Caco-2 (cell line): ENCODE data around the gene ATP5PD. TPM values are rescaled to one million over a fixed set of nuclear protein-coding genes. Genes with fewer than 3 reads are reported as not detected.

Source experiments
- BruUV-seq: library from RNA; stranded (reverse); fragments of 400-500 nt; replicated peaks from 2 replicates; lab custom pipeline; 2021; lab: Mats Ljungman, UMichigan
- CTCF ChIA-PET: fragments of 300-600 bp; sonication (Branson Sonifier 250); formaldehyde crosslinking; loops from one replicate; lab custom pipeline; 2022; ENCODE audit warnings: antibody characterized with exemption; lab: Charles Lee
- POLR2A ChIA-PET: fragments of 300-600 bp; sonication (Branson Sonifier 250); formaldehyde crosslinking; loops from one replicate; lab custom pipeline; 2022; ENCODE audit warnings: antibody characterized with exemption; lab: Charles Lee
- DNase-seq, 2 experiments: peaks; one replicate each; pipeline versions ENCODE4 v3.0.0 to v3.0.0-alpha.2; 2020 to 2022
- H3K27me3 ChIP-seq: replicated peaks from 2 replicates; pipeline ENCODE4 v1.6.0; 2011; ENCODE audit warnings: low read length; ENCODE audit not compliant: control insufficient read depth, insufficient read depth
- H3K36me3 ChIP-seq: 2 replicates; pipeline ENCODE4 v1.5.1; 2011; ENCODE audit warnings: low read length; ENCODE audit not compliant: control insufficient read depth, insufficient read depth
- H3K4me1 ChIP-seq: fragments of 250-450 bp; sonication (Bioruptor Pico); 2 replicates; pipeline ENCODE4 v1.5.1; 2020; ENCODE audit warnings: mild to moderate bottlenecking
- H3K4me3 ChIP-seq: 2 replicates; pipeline ENCODE4 v1.5.1; 2011; ENCODE audit warnings: low read depth, mild to moderate bottlenecking, control low read depth, low read length
- H3K9me3 ChIP-seq: fragments of 250-450 bp; sonication (Bioruptor Pico); 2 replicates; pipeline ENCODE4 v1.5.1; 2020; ENCODE audit warnings: mild to moderate bottlenecking, moderate library complexity
- H3K27ac Mint-ChIP-seq: one replicate; pipeline ENCODE4 v1.8.0; 2022; ENCODE audit warnings: mixed read lengths; ENCODE audit not compliant: unreplicated experiment
- H3K27me3 Mint-ChIP-seq: one replicate; pipeline ENCODE4 v1.8.0; 2022; ENCODE audit warnings: mixed read lengths; ENCODE audit not compliant: insufficient read depth, unreplicated experiment
- H3K36me3 Mint-ChIP-seq: one replicate; pipeline ENCODE4 v1.8.0; 2022; ENCODE audit warnings: mild to moderate bottlenecking, mixed read lengths; ENCODE audit not compliant: insufficient read depth, unreplicated experiment
- H3K4me1 Mint-ChIP-seq: one replicate; pipeline ENCODE4 v1.8.0; 2022; ENCODE audit warnings: low read depth, mixed read lengths; ENCODE audit not compliant: unreplicated experiment
- H3K4me3 Mint-ChIP-seq: one replicate; pipeline ENCODE4 v1.8.0; 2022; ENCODE audit warnings: mild to moderate bottlenecking, moderate library complexity, mixed read lengths; ENCODE audit not compliant: unreplicated experiment
- H3K9me3 Mint-ChIP-seq: one replicate; pipeline ENCODE4 v1.8.0; 2022; ENCODE audit warnings: mixed read lengths; ENCODE audit not compliant: unreplicated experiment
- intact Hi-C: fragments of 100-400 bp; cut with micrococcal nuclease; formaldehyde crosslinking; loops from one replicate; pipeline ENCODE4 v1.10.0; 2022; ENCODE audit not compliant: unreplicated experiment
- total RNA-seq: library from RNA; stranded (reverse); gene quantifications from 2 replicates; pipeline ENCODE4 v1.2.3, GENCODE V29; 2022
- TF ChIP-seq, protein P1 (sequence below), 2 experiments: fragments of 200-600 bp in 1 of 2; IDR thresholded peaks; 1 replicate in 1 of 2; 2 replicates in 1 of 2; pipeline versions ENCODE4 v1.5.1 to v1.8.0; 2011 to 2022; ENCODE audit warnings: antibody characterized with exemption in 1 of 2, control low read depth in 1 of 2, inconsistent platforms in 1 of 2, low read depth in 1 of 2, low read length in 1 of 2, mild to moderate bottlenecking in 1 of 2, moderate library complexity in 1 of 2; ENCODE audit not compliant: insufficient read depth in 1 of 2, severe bottlenecking in 1 of 2, unreplicated experiment in 1 of 2

ATP5PD gene
- total RNA-seq, 1 experiment from 2014 or later = 316 TPM

DNA sequence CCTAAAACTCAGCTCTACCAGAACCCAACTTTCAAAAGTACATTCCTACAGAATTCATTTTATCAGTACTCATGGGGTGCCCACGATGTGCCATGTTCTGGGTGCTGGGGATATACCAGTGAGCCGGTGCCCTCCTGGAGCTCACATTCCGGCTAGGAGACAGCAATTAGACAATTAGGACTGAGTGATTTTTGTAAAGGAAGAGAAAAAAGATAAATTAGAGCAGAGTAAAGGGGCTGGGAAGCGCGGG lies 34.7 kb downstream of the ATP5PD start:
- Histone ChIP-seq H3K27me3 (no peaks in the 10 kb centered on the region), H3K9me3 (no peaks in the 10 kb centered on the region), H3K4me3 (peak overlapping the region; percentile 84), H3K36me3 (no peaks in the 10 kb centered on the region; the same call in 1 of the 2 replicates), H3K4me1 (peaks cover 3% of the 10 kb centered on the region; the same call in 1 of the 2 replicates)
- intact Hi-C loops = loop anchor here (1.0 to 2.0 kb wide), 3 partner anchors 21 to 51 kb away; no protein-coding TSS in a partner anchor
- TSS peak; percentile 80 for BruUV-seq
- Mint-ChIP-seq H3K27me3 (no peaks in the 10 kb centered on the region), H3K9me3 (no peaks in the 10 kb centered on the region), H3K36me3 (peaks cover 31% of the 10 kb centered on the region), H3K4me1 (peaks cover 29% of the 10 kb centered on the region), H3K27ac (peak overlapping the region; percentile 84), H3K4me3 (peak overlapping the region; percentile 82)
- no peak for DNase-seq
- ChIA-PET CTCF (interaction anchor here (0.7 to 3.6 kb wide), 17 partner anchors 12 to 150 kb away, joined by 3 to 86 read pairs (median 9); partner anchors contain the start of genes CDR2L, FDXR, HID1 and OTOP2), POLR2A (interaction anchor here (0.6 to 2.4 kb wide), 18 partner anchors 12 to 251 kb away, joined by 3 to 33 read pairs (median 5); partner anchors contain the start of genes CDR2L, FDXR, HID1 and SLC16A5)
- TF ChIP-seq, protein P1, sequence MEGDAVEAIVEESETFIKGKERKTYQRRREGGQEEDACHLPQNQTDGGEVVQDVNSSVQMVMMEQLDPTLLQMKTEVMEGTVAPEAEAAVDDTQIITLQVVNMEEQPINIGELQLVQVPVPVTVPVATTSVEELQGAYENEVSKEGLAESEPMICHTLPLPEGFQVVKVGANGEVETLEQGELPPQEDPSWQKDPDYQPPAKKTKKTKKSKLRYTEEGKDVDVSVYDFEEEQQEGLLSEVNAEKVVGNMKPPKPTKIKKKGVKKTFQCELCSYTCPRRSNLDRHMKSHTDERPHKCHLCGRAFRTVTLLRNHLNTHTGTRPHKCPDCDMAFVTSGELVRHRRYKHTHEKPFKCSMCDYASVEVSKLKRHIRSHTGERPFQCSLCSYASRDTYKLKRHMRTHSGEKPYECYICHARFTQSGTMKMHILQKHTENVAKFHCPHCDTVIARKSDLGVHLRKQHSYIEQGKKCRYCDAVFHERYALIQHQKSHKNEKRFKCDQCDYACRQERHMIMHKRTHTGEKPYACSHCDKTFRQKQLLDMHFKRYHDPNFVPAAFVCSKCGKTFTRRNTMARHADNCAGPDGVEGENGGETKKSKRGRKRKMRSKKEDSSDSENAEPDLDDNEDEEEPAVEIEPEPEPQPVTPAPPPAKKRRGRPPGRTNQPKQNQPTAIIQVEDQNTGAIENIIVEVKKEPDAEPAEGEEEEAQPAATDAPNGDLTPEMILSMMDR (IDR thresholded peaks at IDR 0.05; ENCODE audit: insufficient read depth in 1 of 2, low read depth in 1 of 2, low read length in 1 of 2, severe bottlenecking in 1 of 2, unreplicated experiment in 1 of 2) = no peak

GRCh38 chr17:75011401-75012095 lies 35.2 kb downstream of the ATP5PD start:
- H3K4me3 Mint-ChIP-seq = peak overlapping the region; percentile 82
- Histone ChIP-seq H3K36me3 (no peaks in the 10 kb centered on the region; the same call in 1 of the 2 replicates), H3K9me3 (no peaks in the 10 kb centered on the region), H3K27me3 (no peaks in the 10 kb centered on the region), H3K4me3 (peak overlapping the region; percentile 84; the same call in 1 of the 2 replicates), H3K4me1 (peaks cover 3% of the 10 kb centered on the region; the same call in 1 of the 2 replicates)
- intact Hi-C loops = loop anchor here (1.0 to 2.0 kb wide), 3 partner anchors 21 to 50 kb away; no protein-coding TSS in a partner anchor
- peaks cover 29% of the 10 kb centered on the region for H3K36me3 Mint-ChIP-seq
- TF ChIP-seq, protein P1 (IDR thresholded peaks at IDR 0.05; ENCODE audit: insufficient read depth in 1 of 2, low read depth in 1 of 2, low read length in 1 of 2, severe bottlenecking in 1 of 2, unreplicated experiment in 1 of 2) = no peak
- H3K27me3 Mint-ChIP-seq = no peaks in the 10 kb centered on the region
- ChIA-PET POLR2A (interaction anchor here (0.7 to 2.4 kb wide), 12 partner anchors 12 to 251 kb away, joined by 3 to 33 read pairs (median 6); partner anchors contain the start of genes CDR2L, FDXR and HID1), CTCF (interaction anchor here (0.9 to 3.6 kb wide), 15 partner anchors 13 to 139 kb away, joined by 3 to 86 read pairs (median 10); partner anchors contain the start of genes CDR2L, FDXR, HID1 and OTOP2)
- no peaks in the 10 kb centered on the region for H3K9me3 Mint-ChIP-seq
- DNase-seq = no peak
- peak overlapping the region; percentile 84 for H3K27ac Mint-ChIP-seq
- BruUV-seq = no TSS peak
- peaks cover 29% of the 10 kb centered on the region for H3K4me1 Mint-ChIP-seq

GRCh38 chr17:75010683-75011400 lies 35.9 kb downstream of the ATP5PD start:
- Mint-ChIP-seq H3K27me3 (no peaks in the 10 kb centered on the region), H3K4me3 (no peak overlapping the region), H3K36me3 (peaks cover 23% of the 10 kb centered on the region), H3K4me1 (peaks cover 29% of the 10 kb centered on the region), H3K27ac (no peak overlapping the region), H3K9me3 (no peaks in the 10 kb centered on the region)
- POLR2A ChIA-PET = interaction anchor here (1.3 to 2.4 kb wide), 2 partner anchors 24 to 38 kb away, joined by 4 to 29 read pairs; partner anchors contain the start of gene HID1
- peak in 1 of 2 experiments; percentile 54 for DNase-seq
- Histone ChIP-seq H3K27me3 (no peaks in the 10 kb centered on the region), H3K36me3 (no peaks in the 10 kb centered on the region), H3K4me3 (no peak overlapping the region), H3K4me1 (peaks cover 3% of the 10 kb centered on the region; the same call in 1 of the 2 replicates), H3K9me3 (no peaks in the 10 kb centered on the region)
- intact Hi-C loops = no loop called here
- CTCF ChIA-PET = interaction anchor here (0.9 to 3.6 kb wide), 7 partner anchors 13 to 102 kb away, joined by 3 to 86 read pairs (median 10); partner anchors contain the start of genes CDR2L and HID1
- no TSS peak for BruUV-seq
- TF ChIP-seq, protein P1 (IDR thresholded peaks at IDR 0.05; ENCODE audit: insufficient read depth in 1 of 2, low read depth in 1 of 2, low read length in 1 of 2, severe bottlenecking in 1 of 2, unreplicated experiment in 1 of 2) = no peak
